Activated CD4-positive, alpha-beta T cell treated with anti-CD3 and anti-CD28 coated beads, Interleukin-2, Interleukin-6, amounts not matched to agents 100 ng/mL and 50 ng/mL, durations not matched to agents 16 hours and 8 hours (primary cell): ENCODE data around the gene LZTS2.
"Not testable (repeated sequence)": the region's sequence is repeated elsewhere in the genome, so short reads cannot be mapped to it uniquely, and the experiment has no call there.

ENCODE experiments used
- DNase-seq: peaks from one replicate; pipeline ENCODE4 v3.0.0-alpha.2; 2020

Gene LZTS2

DNA sequence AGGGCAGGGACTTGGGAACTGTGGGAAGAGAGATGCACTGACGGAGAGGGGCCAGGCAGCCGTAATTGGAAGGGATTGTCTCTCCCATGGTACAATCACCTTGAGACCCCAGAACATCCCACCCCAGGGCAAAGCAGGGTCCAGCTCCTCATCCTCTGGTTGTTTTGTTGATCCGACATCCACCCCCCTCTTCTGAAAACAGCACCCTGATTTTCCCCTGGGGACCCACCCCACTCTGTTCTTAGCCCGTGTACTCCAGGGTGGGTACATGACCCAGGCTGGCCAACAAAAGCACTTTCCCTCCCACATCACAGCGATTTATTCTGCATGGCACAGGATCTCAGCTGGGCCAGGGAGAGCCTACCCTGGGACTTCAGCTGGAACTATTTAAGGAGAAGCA lies 17.2 kb downstream of the LZTS2 start:
- no peak for DNase-seq

DNA sequence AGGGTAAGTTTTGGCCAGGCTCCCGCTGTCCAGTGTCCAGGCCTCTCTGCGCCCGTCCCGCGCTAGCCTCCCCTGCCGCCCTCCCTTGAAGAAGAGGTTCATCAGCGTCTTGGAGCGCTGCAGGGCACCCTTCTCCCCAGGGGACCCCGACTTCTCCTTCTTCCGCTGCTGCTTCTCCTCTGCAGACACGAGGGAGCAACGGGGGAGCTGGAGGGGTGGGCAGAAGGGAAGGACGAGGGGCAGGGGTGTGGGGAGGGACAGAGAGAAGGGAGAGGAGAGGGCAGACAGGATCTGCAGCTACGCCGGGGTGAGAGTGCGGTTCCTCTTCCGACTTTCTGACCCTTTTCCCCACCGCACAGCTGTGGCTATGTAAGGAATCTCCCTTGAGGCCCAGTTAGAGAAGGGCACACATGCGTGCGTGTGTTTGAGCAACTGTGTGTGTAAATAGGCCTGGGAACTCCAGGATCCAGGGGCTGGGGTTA lies 18.6 kb downstream of the LZTS2 start:
- no peak for DNase-seq

DNA sequence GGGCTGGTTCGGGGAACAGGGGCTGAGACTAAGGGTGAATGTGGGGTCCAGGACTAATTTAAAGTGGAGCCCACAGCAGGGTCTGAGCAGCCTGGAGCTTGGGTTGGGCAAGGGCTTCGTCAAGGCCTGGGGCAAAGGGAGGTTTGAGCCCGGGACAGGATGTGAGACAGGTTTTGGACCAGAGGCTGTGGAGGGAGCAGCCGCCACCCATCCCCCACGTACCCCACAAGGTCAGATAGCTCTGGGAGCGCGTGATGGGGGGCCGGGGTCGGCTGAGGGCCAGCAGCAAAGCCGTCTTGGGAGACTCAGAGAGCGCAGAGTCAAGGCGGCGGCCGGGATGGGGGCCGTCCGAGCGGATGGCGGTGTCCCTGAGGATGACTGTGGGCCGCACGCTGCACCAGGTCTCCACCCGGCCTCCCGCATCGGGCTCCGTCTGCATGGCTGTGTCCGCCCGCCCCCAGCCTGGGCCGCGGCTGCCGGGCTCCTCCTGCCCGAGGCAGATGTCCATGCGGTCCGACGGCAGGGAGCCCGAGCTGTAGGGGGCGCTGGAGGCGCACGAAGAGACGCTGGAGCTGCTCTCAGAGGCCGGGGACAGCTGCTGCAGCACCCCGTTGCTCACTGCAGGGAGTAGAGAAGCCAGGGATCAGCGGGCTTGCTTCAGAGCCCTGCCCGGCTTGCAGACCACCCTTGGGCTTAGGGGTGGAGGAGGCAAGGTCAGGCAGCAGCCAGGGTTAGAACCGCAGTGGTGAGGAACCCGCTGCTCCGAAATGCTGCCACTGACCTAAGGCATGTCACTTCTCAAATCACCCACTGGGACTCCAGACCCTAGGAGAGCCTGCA lies 19.2 kb downstream of the LZTS2 start:
- peak; percentile 85 for DNase-seq

DNA sequence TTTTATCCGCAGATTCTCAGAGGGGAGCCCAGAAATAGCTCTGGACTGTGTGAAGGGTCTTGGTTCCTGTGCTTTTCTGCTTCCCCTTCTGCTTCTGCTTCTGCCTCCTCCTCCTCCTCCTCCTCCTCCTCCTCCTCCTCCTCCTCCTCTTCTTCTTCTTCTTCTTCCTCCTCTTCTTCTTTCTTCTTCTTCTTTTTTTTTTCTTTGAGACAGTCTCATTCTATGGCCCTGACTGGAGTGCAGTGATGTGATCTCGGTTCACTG lies 19.8 kb downstream of the LZTS2 start:
- no peak for DNase-seq

DNA sequence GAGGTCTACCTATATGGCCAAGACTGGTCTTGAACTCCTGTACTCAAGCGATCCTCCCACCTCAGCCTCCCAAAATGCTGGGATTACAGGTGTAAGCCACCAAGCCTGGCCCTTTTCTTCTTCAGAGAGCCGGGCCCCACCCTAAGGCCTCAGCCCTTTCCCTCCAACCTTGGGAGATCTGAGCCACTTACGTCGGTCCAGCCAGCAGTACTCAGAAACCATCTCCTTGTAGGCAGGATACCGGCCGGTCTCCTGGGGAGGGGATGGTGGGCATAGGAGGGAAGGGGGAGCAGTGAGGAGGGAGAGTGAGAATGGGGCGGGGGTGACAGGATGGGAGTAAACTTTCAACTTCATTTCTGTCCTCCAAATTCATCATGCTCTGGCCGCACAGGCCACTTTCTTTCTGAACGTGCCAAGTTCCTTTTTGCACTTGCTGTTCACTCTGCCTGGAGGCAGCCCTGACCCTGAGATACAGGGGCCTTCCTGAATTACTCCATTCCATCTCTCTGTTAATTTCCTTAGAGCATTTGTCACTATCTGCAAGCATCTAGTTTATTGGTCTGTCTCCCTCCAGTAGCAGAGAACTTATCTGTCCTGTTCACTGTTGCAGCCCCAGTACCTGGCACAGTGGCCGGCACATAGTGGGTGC lies 20.9 kb downstream of the LZTS2 start:
- DNase-seq = no peak

DNA sequence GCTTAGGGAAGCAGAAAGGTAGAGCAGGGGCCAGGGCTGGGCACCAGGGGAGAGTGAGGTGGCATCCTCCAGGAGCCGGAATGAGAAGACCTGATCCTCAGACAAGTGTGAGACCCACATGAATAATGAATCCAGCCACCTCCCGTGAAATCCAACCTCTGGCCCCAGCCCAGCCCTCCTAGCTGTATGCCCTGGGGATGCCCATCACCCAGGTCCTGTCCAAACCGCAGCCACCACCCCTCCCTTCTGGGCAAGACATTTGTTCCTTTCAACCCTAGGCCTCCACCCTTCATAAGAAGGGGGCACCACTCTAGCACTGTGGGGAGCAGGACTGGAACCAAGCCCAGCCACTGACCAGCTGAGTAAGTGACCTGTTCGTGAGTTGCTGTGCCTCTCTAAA lies 21.6 kb downstream of the LZTS2 start:
- DNase-seq = no peak

DNA sequence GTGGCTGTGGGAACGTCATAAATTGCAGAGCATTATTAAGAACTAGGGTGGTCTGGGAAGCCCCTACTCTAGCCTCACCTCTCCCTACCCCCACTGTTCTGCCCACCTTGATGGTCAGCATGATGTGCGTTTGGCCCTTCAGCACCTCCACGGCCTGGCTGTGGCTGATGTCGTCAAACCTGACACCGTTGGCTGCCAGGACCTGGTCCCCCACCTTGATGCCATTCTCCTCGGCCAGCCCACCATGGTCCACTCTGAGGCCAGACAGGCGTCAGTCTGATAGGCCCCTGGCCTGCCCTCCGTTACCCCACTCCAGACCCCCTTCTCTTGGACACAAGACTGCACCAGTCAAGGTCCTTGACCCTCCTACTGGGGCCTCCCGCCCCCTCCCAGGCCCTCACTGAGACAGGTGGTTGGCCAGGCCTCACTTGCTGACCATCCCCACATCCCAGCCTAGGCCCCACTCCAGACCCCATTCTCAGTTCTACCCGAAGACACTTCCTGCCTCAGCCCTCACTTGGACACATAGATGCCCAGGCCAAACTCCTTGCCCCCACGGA lies 22.2 kb downstream of the LZTS2 start:
- no peak for DNase-seq

DNA sequence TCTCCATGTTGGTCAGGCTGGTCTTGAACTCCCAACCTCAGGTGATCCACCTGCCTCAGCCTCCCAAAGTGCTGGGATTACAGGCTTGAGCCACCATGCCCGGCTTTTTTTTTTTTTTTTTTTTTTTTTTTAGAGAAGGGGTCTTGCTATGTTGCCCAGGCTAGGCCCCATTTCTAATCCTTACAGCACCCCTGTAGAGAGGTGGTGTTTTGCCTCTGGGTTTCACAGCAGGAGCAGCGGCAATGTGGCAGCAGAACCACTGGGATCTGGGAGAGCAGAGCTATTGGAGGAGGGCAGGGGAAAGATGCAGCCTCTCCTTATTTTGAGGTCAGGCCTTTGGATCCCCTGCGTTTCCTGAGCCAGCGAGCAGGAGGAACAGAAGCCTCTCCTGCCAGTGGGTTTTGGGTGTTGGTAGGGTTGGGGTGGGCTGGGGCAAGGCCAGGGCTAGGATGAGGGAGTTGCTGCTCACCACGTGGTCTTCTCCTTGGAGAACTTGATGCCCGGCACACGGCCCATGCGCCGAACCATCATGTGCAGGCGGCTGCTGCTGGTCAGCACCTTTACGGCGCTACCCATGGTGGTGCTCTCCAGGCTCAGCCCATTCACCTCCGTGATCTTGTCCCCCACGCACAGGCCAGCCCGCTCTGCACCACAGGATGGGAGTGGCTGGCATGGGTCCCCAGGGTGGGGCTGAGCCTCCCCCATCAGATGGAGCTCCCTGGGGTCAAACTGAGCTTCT lies 23.5 kb downstream of the LZTS2 start:
- DNase-seq = no peak

DNA sequence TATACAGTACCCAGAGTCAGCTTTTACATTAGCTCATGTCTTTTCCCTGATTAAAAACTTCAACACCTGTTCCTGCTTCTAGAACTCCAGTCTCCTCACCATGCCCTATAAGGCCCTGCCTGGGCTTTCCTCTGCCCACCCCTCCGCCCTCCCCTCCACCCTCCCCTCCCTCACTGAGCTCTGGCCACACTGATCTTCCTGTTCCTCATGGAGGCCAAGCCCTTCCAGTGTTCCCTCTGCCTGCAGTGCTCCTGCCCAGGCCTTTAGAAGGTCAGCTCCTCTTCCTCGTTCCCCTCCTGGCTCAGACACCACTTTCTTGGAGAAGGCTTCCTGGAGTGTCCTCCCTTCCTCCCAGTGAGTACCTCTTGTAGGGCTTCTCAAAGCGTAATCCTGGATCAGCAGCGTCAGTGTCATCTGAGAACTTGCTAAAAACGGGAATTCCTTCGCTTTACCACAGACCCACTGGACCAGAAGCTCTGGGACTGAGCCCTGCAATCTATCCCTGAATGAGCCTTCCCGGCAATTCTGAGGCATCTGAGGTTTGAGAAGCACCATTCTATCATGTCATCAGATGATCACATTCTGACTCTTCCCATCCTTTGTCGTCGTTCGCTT lies 27.6 kb downstream of the LZTS2 start:
- no peak for DNase-seq

DNA sequence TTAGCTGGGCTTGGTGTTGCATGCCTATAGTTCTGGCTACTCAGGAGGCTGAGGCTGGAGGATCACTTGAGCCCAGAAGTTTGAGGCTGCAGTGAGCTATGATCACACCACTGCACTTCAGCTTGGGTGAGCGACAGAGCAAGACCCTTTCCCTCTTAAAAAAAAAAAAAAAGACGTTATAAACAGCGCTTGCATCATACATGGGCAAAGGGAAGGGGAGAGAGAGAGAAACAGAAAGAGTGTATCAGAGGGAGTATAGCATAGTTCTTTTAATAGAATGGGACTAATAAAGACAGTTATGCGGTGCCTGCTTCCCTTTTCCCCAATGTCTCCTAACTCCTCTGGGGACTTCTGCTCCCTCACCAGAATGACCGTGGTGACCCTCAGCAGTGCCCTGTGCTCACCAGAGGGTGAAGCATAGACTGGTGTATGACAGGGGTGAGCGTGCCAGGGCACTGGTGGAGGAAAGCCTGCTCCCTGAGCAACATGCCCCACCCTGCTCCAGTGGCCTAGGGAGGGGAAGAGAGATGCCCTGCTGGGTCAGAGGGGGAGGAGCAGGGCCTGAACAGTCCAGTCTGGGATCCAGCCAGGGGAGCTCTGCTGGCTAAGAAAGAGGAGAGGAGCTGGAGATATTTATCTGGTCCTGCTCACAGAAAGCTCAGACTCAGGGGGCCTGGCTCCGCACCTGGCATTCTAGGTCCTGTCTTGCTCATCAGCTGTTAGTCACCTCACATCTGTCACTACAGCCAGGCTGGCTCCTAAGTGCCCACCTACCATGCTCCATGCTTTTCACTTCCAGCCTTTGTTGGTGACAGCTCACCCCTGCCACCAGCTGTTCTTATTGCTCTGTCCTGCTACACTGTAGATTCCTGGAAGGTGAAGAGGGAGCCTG lies 29.1 kb downstream of the LZTS2 start:
- no peak for DNase-seq

DNA sequence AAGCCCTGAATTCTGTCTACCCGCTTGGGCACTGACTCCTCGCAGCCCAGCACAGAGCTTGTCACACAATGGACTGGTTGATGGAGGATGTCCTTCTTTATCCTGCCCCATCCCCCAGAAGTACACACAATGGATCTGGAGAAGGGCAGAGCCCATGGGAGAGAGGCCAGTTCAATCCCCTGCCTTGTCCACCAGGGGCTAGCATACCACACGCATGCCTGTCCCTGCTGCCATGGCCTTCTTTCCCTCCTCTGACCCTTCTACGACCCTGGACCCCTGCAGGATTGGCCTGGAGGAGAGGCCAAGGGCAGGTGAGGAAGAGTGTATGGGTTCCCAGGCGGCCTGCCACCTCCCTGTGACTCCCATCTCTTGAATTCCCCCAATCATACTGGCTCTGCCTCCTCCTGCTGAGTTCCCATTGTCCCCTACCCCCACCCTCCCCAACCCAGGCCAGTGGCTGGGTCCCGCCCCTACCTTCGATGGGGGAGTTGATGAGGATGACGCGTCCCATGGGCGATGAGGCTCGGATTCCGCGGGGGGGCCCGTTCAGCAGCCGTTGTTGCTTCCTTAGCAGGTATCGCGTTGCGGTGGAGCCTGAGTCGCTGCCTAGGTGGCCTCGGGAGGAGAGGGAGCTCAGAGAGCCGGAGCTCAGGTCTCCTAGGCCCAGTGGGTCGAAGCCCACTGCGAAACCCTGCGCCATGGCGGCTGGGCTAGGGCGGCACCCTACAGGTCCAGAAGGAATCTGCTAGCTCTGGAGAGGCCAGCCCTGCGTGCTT lies 30.1 kb downstream of the LZTS2 start:
- no peak for DNase-seq

DNA sequence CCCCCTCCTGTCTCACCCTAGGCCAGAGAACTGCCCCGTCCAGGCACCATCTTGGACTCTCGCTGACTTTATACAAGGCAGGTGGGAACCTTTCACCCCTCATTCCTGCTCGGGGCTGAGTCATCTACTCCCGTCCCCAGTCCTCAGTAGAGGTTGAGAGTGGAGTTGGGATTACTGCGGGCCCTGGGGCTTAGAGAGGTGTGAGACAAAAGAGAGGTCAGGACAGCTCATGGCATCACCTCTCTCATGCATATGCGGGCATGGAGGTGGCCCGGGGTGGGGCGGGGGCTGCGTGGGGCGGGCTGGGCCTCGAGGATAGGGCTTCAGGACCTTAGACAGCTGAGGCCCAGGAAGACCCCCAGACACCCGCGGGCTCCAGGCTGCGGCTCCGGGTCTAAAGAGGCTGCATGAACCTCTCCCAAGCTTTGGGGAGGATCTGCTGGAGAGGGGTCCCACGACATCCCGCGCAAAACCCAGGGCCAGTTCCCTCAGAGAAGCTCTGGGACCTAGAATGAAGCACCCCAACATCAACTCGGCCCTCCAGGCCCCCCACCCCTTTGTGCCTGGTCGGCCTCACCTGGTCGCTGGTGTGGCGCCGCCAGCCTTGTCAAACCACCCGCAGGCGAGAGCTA lies 31.0 kb downstream of the LZTS2 start:
- DNase-seq = no peak

DNA sequence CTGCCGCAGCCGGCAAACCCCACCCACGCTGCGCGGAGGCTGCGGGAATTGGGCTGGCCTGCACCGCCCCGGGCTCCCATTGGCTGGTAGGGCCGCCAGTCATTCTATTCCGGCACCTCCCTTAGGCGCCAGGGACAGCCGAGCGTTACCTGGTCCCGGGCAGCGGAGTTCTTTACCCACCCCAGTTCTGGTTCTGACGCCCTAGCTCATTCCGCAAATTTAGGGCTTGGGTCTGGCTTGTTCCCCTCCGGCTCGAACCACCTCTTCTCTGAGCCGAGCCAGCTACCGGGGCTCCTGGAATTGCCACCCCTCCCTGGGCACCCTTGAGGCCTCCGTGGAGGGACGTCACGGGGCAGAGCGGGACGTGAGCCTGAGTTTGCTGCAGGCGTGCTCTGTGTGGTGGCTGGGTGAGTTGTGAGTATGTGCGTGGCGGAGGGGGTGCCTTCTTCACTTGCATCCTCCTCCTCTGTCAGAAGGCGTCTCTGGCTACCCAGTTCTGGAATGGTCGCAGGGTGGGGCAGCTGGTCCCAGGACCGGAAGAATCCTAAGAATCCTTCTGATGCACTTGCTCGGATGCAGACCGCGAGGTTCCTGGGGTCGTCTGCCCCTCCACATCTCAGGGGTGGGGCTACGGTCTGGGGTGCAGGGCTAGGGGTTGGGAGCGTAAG lies 31.7 kb downstream of the LZTS2 start, which contains the start of the genes PDZD7 and SFXN3:
PDZD7 (minus strand) TSS at position 2 of the 668 bp plus-strand sequence. CDS start 910 bp downstream, outside the sequence.
SFXN3 (plus strand) TSS at position 107 of the 668 bp plus-strand sequence. CDS start 3,461 bp downstream, outside the sequence.
- DNase-seq = peak; percentile 98

DNA sequence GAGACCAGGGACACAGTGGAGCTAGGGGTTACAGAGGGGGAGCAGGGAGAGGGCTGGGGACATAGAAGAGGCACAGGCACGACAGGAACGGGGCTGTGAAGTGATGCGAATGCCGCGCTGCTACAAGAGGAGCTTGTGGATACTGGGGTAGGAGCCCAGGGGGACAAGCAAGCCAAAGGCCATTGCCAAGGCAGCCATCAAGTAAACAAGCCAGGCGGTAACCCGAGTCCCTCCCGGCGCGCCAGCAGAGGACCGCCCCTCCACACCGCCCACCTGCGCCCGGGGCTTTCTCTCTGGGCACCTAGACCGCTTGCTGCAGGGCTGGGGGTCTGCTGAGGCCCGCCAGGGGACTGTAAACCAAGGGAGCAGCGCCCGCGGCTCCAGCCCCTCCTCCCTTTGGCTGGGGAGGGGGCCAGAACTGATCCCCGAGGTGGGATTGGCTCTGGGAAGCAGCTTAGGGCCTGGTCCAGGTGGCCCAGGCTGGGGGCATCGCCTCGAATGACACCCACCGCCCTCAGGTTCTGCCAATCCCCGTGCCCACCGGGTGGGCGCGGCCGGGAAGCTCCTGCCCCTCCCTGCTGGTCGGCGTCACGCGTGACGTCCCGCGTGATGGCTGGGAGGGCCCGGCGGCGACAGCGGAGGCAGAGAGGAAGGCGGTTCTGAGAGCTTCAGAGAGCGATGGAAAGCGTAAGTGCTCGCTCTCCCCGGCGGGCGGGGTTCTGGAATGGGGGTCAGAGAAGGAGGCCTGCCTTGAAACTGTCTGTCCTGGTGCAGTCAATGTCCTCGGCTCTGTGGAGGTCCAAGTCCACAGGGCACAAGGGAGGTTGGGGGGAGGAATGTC lies 32.4 kb downstream of the LZTS2 start:
- peak; percentile 83 for DNase-seq

DNA sequence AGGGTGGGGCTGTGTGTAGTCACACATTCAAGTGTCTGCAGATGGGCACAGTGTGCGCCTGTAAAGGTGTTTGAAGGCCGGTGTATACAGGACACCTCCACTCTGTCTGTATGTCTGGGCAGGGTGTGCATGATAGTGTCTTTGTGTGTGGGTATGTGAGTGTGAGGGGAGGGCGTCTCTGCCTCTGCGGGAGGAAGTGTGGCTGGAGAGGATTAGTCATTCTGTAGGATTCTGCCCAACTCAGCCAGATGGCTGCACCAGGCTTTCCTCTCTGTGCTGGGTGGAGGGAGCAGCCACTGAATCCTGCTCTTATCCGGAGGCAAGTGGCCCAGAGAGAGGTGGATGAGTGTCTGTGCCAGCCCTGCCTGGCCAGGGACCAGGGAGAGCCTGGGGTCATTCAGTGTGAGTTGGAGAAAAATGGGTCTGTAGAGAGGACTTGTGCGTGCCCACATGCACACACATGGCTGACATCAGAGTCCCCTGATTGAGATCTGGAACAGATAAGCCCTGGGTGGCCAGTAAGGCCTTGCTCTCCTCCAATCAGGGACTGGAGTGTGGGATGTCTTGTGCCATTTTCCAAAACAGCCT lies 33.1 kb downstream of the LZTS2 start:
- DNase-seq = peak; percentile 80

DNA sequence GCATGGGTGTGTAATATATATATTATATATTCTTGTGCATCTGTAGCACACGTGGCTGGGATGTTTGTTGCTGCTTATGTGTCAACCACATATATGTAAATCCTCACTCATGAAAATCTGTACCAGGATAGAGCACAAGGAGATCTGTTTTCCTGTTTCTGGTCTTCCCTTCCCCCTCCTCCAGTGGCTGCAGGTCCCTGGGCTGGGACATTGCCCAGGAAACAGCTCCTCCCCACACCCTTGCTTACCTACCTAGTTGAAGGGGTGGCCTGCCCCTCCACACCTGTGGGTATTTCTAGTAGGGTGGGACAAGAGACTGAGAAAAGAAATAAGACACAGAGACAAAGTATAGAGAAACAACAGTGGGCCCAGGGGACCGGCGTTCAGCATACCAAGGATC lies 33.7 kb downstream of the LZTS2 start:
- no peak for DNase-seq

DNA sequence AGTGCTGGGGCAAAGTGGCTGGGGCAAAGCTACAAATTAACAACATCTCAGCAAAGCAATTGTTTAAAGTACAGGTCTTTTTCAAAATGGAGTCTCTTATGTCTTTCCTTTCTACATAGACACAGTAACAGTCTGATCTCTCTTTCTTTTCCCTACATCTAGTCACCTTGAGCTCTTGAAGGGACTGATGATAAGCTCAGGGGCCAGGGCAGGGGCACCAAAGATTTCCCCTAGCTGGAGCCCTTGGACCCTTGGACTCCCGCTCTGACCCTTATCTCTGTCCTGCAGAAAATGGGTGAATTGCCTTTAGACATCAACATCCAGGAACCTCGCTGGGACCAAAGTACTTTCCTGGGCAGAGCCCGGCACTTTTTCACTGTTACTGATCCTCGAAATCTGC lies 34.8 kb downstream of the LZTS2 start:
- not testable (repeated sequence) for DNase-seq

DNA sequence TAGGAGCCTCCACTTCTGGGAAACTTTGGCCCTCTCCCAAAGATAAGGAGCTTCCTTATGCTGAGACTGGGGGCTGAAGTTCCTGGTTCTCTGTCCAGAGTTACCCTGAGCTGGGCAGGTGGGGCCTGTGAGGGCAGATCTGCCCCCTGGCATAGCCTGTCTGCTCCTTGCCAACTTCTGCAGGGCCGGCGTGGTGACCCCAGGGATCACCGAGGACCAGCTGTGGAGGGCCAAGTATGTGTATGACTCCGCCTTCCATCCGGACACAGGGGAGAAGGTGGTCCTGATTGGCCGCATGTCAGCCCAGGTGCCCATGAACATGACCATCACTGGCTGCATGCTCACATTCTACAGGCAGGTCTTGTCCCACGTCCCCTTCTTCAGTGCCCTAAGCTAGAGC lies 35.7 kb downstream of the LZTS2 start:
- no peak for DNase-seq
